Spleen (tissue), 7 donors: ENCODE data around the gene SLN.

Experiments
- POLR2A ChIP-seq, 3 donors: fragments of 450-650 bp; IDR thresholded peaks; one replicate each; pipeline ENCODE4 v1.5.1; 2017; ENCODE audit warnings: antibody characterized with exemption in 3 of 3, mild to moderate bottlenecking in 1 of 3
- POLR2AphosphoS5 ChIP-seq, 3 donors: sonication (generic); formaldehyde crosslinking; IDR thresholded peaks; one replicate each; pipeline ENCODE4 v1.5.1; 2017; ENCODE audit warnings: antibody characterized with exemption in 3 of 3
- TF ChIP-seq, protein P1 (sequence below), 11 experiments: fragments of 200-600 bp in 7 of 11; fragments of 450-650 bp in 4 of 11; sonication (generic) in 4 of 11; IDR thresholded peaks in 8 of 11; conservative IDR thresholded peaks in 3 of 11; 1 replicate in 7 of 11; 2 replicates in 4 of 11; pipeline versions ENCODE4 v1.4.0 to v1.8.0; 2016 to 2021; ENCODE audit warnings: antibody characterized with exemption in 11 of 11, inconsistent platforms in 4 of 11, mild to moderate bottlenecking in 1 of 11
- donor health status: DM: no; HTN: no; CAD: no; lungs with moderate emphysema.
- donor health status: DM: no; HTN: no; CAD: no.
- donor health status: DM: no; HTN: no; CAD: no.

DNA sequence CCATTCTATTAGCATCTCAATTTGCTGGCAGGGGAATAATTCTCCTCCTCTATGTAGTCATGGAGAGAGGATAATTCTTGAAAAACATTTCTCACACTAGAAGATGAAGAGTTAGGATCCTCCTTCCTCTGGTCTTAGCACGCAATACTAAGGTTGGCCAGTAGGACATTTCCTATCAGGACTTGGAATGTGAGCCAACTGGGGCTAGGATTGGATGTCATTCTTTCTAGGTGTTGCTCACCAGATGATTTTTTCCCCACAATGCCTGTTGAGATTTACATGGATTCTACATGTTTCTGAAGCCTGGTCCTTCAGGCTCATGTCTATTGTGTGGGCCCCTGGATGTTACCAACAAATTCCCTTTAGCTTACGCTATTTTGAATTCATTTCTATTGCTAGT lies 28.0 kb downstream of the SLN start:
- TF ChIP-seq, protein P1, sequence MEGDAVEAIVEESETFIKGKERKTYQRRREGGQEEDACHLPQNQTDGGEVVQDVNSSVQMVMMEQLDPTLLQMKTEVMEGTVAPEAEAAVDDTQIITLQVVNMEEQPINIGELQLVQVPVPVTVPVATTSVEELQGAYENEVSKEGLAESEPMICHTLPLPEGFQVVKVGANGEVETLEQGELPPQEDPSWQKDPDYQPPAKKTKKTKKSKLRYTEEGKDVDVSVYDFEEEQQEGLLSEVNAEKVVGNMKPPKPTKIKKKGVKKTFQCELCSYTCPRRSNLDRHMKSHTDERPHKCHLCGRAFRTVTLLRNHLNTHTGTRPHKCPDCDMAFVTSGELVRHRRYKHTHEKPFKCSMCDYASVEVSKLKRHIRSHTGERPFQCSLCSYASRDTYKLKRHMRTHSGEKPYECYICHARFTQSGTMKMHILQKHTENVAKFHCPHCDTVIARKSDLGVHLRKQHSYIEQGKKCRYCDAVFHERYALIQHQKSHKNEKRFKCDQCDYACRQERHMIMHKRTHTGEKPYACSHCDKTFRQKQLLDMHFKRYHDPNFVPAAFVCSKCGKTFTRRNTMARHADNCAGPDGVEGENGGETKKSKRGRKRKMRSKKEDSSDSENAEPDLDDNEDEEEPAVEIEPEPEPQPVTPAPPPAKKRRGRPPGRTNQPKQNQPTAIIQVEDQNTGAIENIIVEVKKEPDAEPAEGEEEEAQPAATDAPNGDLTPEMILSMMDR (IDR thresholded peaks at IDR 0.05 in 8 of 11, conservative IDR thresholded peaks at IDR 0.05 in 3 of 11): peak in 1 of 11 experiments; percentile 10
- TF ChIP-seq POLR2A (IDR thresholded peaks at IDR 0.05) (no peak), POLR2AphosphoS5 (IDR thresholded peaks at IDR 0.05) (no peak)
